Neuronal stem cell (in vitro differentiated cells): Measurements from ENCODE around the gene ANKRD13A.

Source experiments
- DNase-seq: peaks from one replicate; pipeline ENCODE4 v3.0.0-alpha.2; 2013; ENCODE audit warnings: low spot score
- H2AFZ ChIP-seq: one replicate; pipeline ENCODE4 v1.6.1; 2013; ENCODE audit warnings: mild to moderate bottlenecking, low read length, inconsistent platforms
- H2AK5ac ChIP-seq: 2 replicates; pipeline ENCODE4 v1.6.1; 2013; ENCODE audit warnings: low read depth, mild to moderate bottlenecking, inconsistent platforms, low read length, moderate library complexity, mixed read lengths
- H2BK120ac ChIP-seq: 2 replicates; pipeline ENCODE4 v1.6.1; 2013; ENCODE audit warnings: low read depth, mild to moderate bottlenecking, inconsistent platforms, low read length, moderate library complexity, mixed read lengths
- H2BK12ac ChIP-seq: one replicate; pipeline ENCODE4 v1.6.1; 2013; ENCODE audit warnings: low read length, inconsistent platforms
- H2BK15ac ChIP-seq: 2 replicates; pipeline ENCODE4 v1.6.1; 2013; ENCODE audit warnings: mild to moderate bottlenecking, low read length, inconsistent platforms, mixed read lengths
- H2BK5ac ChIP-seq: one replicate; pipeline ENCODE4 v1.6.1; 2013; ENCODE audit warnings: inconsistent platforms, mild to moderate bottlenecking, low read length, moderate library complexity
- H3K14ac ChIP-seq: one replicate; pipeline ENCODE4 v1.6.1; 2013; ENCODE audit warnings: low read length, inconsistent platforms
- H3K18ac ChIP-seq: 2 replicates; pipeline ENCODE4 v1.6.1; 2013; ENCODE audit warnings: low read length, inconsistent platforms
- H3K23ac ChIP-seq: 2 replicates; pipeline ENCODE4 v1.6.1; 2013; ENCODE audit warnings: low read depth, mild to moderate bottlenecking, mixed read lengths, low read length, inconsistent platforms; ENCODE audit not compliant: poor library complexity
- H3K27ac ChIP-seq: replicated peaks from 3 replicates; pipeline ENCODE4 v1.5.1; 2013; ENCODE audit warnings: low read length, inconsistent platforms
- H3K27me3 ChIP-seq, 3 experiments: 2 replicates each; pipeline ENCODE4 v1.6.1; 2013; ENCODE audit warnings: low read length in 3 of 3, mild to moderate bottlenecking in 2 of 3, inconsistent platforms in 1 of 3, low read depth in 1 of 3, mixed read lengths in 1 of 3, moderate library complexity in 1 of 3; ENCODE audit not compliant: control insufficient read depth in 3 of 3, insufficient read depth in 3 of 3
- H3K36me3 ChIP-seq, 2 donors: replicated peaks in 1 of 2; 2 replicates each; pipeline ENCODE4 v1.6.1; 2013; ENCODE audit warnings: low read length in 2 of 2; ENCODE audit not compliant: control insufficient read depth in 2 of 2, insufficient read depth in 2 of 2
- H3K4ac ChIP-seq: 2 replicates; pipeline ENCODE4 v1.6.1; 2013; ENCODE audit warnings: inconsistent platforms, mild to moderate bottlenecking, low read length, moderate library complexity
- H3K4me1 ChIP-seq, 2 donors: 1 replicate in 1 of 2; 2 replicates in 1 of 2; pipeline ENCODE4 v1.6.1; 2013; ENCODE audit warnings: low read length in 2 of 2, low read depth in 1 of 2; ENCODE audit not compliant: control insufficient read depth in 2 of 2, insufficient read depth in 1 of 2
- H3K4me2 ChIP-seq: one replicate; pipeline ENCODE4 v1.6.1; 2013; ENCODE audit warnings: mild to moderate bottlenecking, low read length, inconsistent platforms; ENCODE audit not compliant: insufficient read depth, poor library complexity, severe bottlenecking
- H3K4me3 ChIP-seq, 2 donors: 2 replicates each; pipeline ENCODE4 v1.5.1; 2013; ENCODE audit warnings: low read length in 2 of 2, mild to moderate bottlenecking in 2 of 2, inconsistent platforms in 1 of 2, moderate library complexity in 1 of 2
- H3K79me1 ChIP-seq: one replicate; pipeline ENCODE4 v1.6.1; 2013; ENCODE audit warnings: low read depth, mild to moderate bottlenecking, inconsistent platforms, low read length, moderate library complexity
- H3K9ac ChIP-seq: one replicate; pipeline ENCODE4 v1.6.1; 2013; ENCODE audit warnings: mild to moderate bottlenecking, low read depth, low read length, inconsistent platforms; ENCODE audit not compliant: poor library complexity
- H3K9me3 ChIP-seq, 2 donors: replicated peaks in 1 of 2; 2 replicates each; pipeline versions ENCODE3 to v1.6.1; 2013; ENCODE audit warnings: low read length in 2 of 2, mild to moderate bottlenecking in 2 of 2, inconsistent platforms in 1 of 2, low read depth in 1 of 2, mixed read lengths in 1 of 2, moderate library complexity in 1 of 2; ENCODE audit not compliant: control insufficient read depth in 2 of 2, insufficient read depth in 1 of 2
- H4K8ac ChIP-seq: one replicate; pipeline ENCODE4 v1.6.1; 2013; ENCODE audit warnings: low read depth, mild to moderate bottlenecking, inconsistent platforms, low read length, moderate library complexity
- H4K91ac ChIP-seq: one replicate; pipeline ENCODE4 v1.6.1; 2013; ENCODE audit warnings: low read length, low read depth, mild to moderate bottlenecking, inconsistent platforms; ENCODE audit not compliant: poor library complexity
- WGBS, 2 donors: extraction: QIAGEN DNeasy Blood & Tissue Kit; methylation state at CpG; one replicate each; pipeline ENCODE4 v1.1.7; 2013; ENCODE audit warnings: missing lambda C conversion rate in 2 of 2, mixed read lengths in 1 of 2; ENCODE audit not compliant: insufficient read length in 2 of 2, insufficient replicate concordance in 1 of 2; ENCODE audit errors: extremely low coverage in 2 of 2; 5-methylcytosine and 5-hydroxymethylcytosine counted together

The ANKRD13A gene

DNA sequence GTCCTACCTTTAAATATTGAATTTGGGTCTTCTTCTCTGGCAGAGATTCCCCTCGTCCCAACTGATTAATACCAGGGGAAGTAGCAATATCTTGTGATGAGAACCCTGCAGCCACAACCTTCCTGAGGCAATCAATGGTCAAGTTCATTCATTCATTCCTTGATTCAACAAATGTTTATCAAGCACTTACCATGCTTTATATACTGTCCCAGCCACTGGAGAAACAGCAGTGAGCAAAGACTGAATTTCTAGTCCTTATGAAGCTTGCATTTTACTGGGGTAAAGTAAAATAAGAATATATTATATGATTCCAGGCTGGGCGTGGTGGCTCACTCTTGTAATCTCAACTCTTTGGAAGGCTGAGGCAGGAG, 2.8 kb upstream of the ANKRD13A start:
- Histone ChIP-seq H3K14ac (no peak overlapping the region), H2BK15ac (no peak overlapping the region), H2AFZ (peak overlapping the region; percentile 86), H2BK120ac (no peak overlapping the region), H3K4me2 (peak overlapping the region; percentile 92), H3K36me3 (peaks cover 1 to 4% of the 10 kb centered on the region in 2 donors), H4K8ac (no peak overlapping the region), H3K23ac (no peak overlapping the region), H4K91ac (no peak overlapping the region), H3K9ac (no peak overlapping the region), H2BK5ac (no peak overlapping the region), H3K27ac (no peak overlapping the region), H3K27me3 (peaks cover 0 to 9% (median 0%) of the 10 kb centered on the region in 3 experiments), H3K79me1 (peaks cover 2% of the 10 kb centered on the region), H3K4ac (no peak overlapping the region), H3K4me1 (peaks cover 11 to 18% of the 10 kb centered on the region in 2 donors), H3K4me3 (peak overlapping the region in 1 of 2 donors; percentile 69), H2BK12ac (no peak overlapping the region), H3K9me3 (no peaks in the 10 kb centered on the region), H2AK5ac (no peak overlapping the region), H3K18ac (no peak overlapping the region)
- no CpG with 5 or more reads among the region's 2 CpGs for WGBS, 2 donors
- no peak for DNase-seq

DNA sequence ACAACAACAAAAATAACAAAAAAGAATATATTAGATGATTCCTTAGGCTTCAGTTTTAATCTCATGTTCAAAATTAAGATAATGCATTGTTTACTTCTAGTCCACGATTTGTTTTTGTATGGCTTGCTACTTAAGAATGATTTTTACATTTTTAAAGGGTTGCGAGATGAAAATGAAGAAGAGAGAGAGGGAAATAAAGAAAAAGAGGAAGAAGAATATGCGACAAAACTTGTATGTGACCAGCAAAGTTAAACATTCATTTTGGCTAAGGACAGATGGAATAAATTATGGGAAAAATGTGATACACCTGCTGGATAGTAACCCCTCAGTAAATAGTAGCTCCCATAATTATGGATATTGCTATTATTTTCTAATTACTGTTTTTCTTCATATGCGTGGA, 1.8 kb upstream of the ANKRD13A start:
- peaks cover 2% of the 10 kb centered on the region for H3K79me1 ChIP-seq
- H3K4me2 ChIP-seq, result no peak overlapping the region
- H3K18ac ChIP-seq, result no peak overlapping the region
- no peak overlapping the region for H2AFZ ChIP-seq
- no peak overlapping the region for H2BK5ac ChIP-seq
- H3K4me1 ChIP-seq, result peaks cover 11 to 18% of the 10 kb centered on the region in 2 donors
- no peak overlapping the region for H2BK12ac ChIP-seq
- no peaks in the 10 kb centered on the region for H3K36me3 ChIP-seq
- no peak overlapping the region for H4K91ac ChIP-seq
- H2BK15ac ChIP-seq, result no peak overlapping the region
- no peak overlapping the region for H4K8ac ChIP-seq
- no peak overlapping the region for H3K9ac ChIP-seq
- no peak overlapping the region for H2AK5ac ChIP-seq
- no peak overlapping the region for H3K4me3 ChIP-seq
- H3K4ac ChIP-seq, result no peak overlapping the region
- H3K27ac ChIP-seq, result no peak overlapping the region
- no peak overlapping the region for H2BK120ac ChIP-seq
- DNase-seq, result no peak
- H3K23ac ChIP-seq, result no peak overlapping the region
- H3K14ac ChIP-seq, result no peak overlapping the region
- H3K27me3 ChIP-seq, result peaks cover 0 to 9% (median 0%) of the 10 kb centered on the region in 3 experiments
- 100% methylated on average over 1 of the region's 4 CpGs for WGBS, 2 donors
- no peaks in the 10 kb centered on the region for H3K9me3 ChIP-seq

DNA sequence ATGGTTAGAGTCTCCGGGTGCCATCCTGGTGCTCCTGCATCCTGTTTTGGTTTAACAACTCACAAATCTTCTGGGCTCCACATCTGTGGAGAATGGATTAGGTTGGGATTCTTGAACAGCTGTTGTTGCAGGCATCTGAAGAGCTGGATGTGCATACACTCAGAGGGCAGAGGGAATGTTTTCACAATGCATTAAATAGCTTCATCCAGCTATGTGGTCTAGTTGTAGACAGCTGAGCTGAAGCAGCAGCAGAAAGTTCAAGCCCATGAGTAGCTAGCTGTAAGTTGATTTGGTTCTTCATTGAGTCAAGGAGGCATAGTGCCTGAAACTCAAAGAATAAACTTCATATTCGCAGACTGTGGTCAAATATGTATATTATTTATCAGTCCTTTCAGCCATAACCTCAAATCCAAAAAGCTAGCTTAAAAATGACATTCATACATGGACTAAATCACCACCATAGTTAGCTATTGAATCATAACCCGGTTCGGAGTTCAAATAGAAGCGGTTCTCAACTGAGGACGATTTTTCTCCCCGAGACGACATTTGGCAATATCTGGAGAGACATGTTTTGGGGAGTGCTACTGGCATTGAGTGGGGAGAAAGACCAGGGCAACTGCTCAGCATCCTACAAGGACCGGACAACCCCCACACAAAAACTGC, 858 bp upstream of the ANKRD13A start:
- Histone ChIP-seq H3K4me2 (peak overlapping the region; percentile 41), H3K4me1 (peaks cover 11 to 18% of the 10 kb centered on the region in 2 donors), H2BK12ac (no peak overlapping the region), H4K91ac (no peak overlapping the region), H3K27me3 (peaks cover 0 to 9% (median 0%) of the 10 kb centered on the region in 3 experiments), H3K27ac (no peak overlapping the region), H2AFZ (peak overlapping the region; percentile 98), H3K9ac (no peak overlapping the region), H4K8ac (peak overlapping the region; percentile 7), H3K9me3 (no peaks in the 10 kb centered on the region), H3K4me3 (peak overlapping the region; percentile 10 to 69), H2AK5ac (no peak overlapping the region), H2BK120ac (no peak overlapping the region), H3K18ac (no peak overlapping the region), H2BK5ac (no peak overlapping the region), H3K4ac (no peak overlapping the region), H2BK15ac (no peak overlapping the region), H3K36me3 (no peaks in the 10 kb centered on the region), H3K14ac (no peak overlapping the region), H3K23ac (no peak overlapping the region), H3K79me1 (peaks cover 2% of the 10 kb centered on the region)
- WGBS, 2 donors, result no CpG with 5 or more reads among the region's 9 CpGs
- DNase-seq, result no peak

DNA sequence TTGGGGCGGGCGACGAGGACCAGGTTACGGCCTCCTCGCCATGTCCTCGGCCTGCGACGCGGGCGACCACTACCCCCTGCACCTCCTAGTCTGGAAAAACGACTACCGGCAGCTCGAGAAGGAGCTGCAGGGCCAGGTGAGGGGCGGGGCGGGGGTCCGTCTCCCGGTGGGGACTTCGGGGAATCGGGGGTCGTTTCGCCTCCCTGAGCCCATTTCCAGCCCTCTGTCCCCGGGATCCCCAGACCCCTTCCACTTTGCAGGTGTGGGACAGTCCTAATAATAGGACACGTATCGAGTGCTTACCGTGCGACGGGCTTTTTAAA, 380 bp downstream of the ANKRD13A start:
- Histone ChIP-seq H4K91ac (no peak overlapping the region), H3K4me2 (peak overlapping the region; percentile 96), H3K23ac (peak overlapping the region; percentile 37), H3K27me3 (peaks cover 0 to 9% (median 0%) of the 10 kb centered on the region in 3 experiments), H2BK15ac (no peak overlapping the region), H2AFZ (peak overlapping the region; percentile 98), H3K14ac (no peak overlapping the region), H2BK120ac (no peak overlapping the region), H2AK5ac (no peak overlapping the region), H3K4me3 (peak overlapping the region; percentile 69 to 91), H2BK12ac (no peak overlapping the region), H2BK5ac (no peak overlapping the region), H4K8ac (no peak overlapping the region), H3K79me1 (peaks cover 2% of the 10 kb centered on the region), H3K27ac (no peak overlapping the region), H3K36me3 (no peaks in the 10 kb centered on the region), H3K4me1 (peaks cover 11 to 13% of the 10 kb centered on the region in 2 donors), H3K4ac (no peak overlapping the region), H3K18ac (peak overlapping the region; percentile 14), H3K9ac (peak overlapping the region; percentile 90), H3K9me3 (no peaks in the 10 kb centered on the region)
- WGBS, 2 donors, result no CpG with 5 or more reads among the region's 27 CpGs
- DNase-seq, result no peak
